ENCODE data around the gene CCDC124. TPM values are rescaled to one million over a fixed set of nuclear protein-coding genes. Genes with fewer than 3 reads are reported as not detected.
A peak's percentile ranks its signal among the peaks of the same experiment; 100 is the strongest.

The CCDC124 gene
- total RNA-seq, 2 experiments from 2014 or later: 26.9 to 28.1 TPM

DNA sequence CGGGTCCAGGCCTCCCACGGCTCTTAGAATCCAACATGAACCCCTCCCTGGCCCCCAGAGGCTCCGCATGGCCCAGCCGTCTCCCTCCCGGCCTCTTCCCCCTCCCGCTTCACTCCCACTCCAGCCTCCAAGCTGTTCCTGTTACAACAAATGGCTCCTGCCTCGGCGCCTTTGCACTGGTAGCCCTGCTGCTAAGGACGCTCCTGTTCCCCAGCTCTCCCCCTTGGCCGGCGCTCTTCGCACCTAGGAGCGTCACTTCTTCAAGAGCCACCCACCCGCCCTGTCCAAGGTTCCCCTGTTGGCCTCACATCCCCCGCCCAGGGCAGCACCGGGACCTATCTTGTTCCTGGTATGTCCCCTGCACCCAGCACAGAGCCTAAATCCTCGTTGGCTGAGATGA, 9.4 kb downstream of the CCDC124 start:
- Histone ChIP-seq H3K27me3 (ENCODE audit: control insufficient read depth in 1 of 2, insufficient read depth in 2 of 2, low read length in 2 of 2) (no peaks in the 10 kb centered on the region), H3K36me3 (ENCODE audit: insufficient read depth, low read length) (peaks cover 19% of the 10 kb centered on the region), H3K9me3 (ENCODE audit: control insufficient read depth in 1 of 2, insufficient read depth in 1 of 2, low read length in 2 of 2) (no peaks in the 10 kb centered on the region), H3K4me1 (ENCODE audit: insufficient read depth, low read length) (peaks cover 8% of the 10 kb centered on the region), H3K4me3 (ENCODE audit: low read length) (no peak overlapping the region), H3K27ac (ENCODE audit: low read depth in 1 of 2, low read length in 2 of 2) (no peak overlapping the region)
- H3K27me3 Mint-ChIP-seq: peaks cover 1% of the 10 kb centered on the region
- POLR2A ChIA-PET: no interaction called here
- CTCF ChIA-PET: no interaction called here
- no peak for ATAC-seq (ENCODE audit: poor library complexity)
- peaks cover 13% of the 10 kb centered on the region for H3K4me1 Mint-ChIP-seq (ENCODE audit: low read depth)
- TF ChIP-seq, protein P1, sequence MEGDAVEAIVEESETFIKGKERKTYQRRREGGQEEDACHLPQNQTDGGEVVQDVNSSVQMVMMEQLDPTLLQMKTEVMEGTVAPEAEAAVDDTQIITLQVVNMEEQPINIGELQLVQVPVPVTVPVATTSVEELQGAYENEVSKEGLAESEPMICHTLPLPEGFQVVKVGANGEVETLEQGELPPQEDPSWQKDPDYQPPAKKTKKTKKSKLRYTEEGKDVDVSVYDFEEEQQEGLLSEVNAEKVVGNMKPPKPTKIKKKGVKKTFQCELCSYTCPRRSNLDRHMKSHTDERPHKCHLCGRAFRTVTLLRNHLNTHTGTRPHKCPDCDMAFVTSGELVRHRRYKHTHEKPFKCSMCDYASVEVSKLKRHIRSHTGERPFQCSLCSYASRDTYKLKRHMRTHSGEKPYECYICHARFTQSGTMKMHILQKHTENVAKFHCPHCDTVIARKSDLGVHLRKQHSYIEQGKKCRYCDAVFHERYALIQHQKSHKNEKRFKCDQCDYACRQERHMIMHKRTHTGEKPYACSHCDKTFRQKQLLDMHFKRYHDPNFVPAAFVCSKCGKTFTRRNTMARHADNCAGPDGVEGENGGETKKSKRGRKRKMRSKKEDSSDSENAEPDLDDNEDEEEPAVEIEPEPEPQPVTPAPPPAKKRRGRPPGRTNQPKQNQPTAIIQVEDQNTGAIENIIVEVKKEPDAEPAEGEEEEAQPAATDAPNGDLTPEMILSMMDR (IDR thresholded peaks at IDR 0.05): no peak
- H3K27ac Mint-ChIP-seq: no peak overlapping the region
- peaks cover 20% of the 10 kb centered on the region for H3K36me3 Mint-ChIP-seq (ENCODE audit: low read depth)
- no peak for DNase-seq
- H3K9me3 Mint-ChIP-seq: no peaks in the 10 kb centered on the region
- H3K4me3 Mint-ChIP-seq: no peak overlapping the region
- intact Hi-C loops (cut with DNase I, micrococcal nuclease): no loop called here

DNA sequence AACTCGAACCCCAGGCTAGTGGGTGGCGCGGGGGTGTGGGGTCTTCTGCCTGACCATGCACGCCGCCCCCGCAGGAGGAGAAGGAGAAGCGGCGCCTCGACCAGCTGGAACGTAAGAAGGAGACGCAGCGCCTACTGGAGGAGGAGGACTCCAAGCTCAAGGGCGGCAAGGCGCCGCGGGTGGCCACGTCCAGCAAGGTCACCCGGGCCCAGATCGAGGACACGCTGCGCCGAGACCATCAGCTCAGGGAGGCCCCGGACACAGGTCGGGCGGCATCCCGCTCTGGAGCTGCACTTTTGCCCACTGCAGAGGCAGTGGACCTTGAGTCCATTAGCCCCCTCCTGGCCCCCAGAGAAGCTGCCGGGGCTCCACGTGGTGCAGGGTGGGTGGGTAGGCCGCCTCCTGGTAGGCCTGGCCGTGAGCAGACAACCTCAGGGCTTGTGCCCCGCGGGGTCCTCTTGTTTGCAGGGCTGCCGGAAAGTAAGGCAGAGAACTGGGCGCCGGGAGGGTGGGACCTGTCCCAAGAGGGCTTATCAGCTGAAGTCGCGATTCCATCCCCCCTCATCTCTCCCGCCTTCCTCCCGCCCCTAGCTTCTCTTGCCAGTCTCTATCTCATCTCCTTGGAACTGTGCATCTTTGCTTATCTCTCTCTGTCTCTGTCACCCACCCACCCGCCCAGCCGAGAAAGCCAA, 9.9 kb downstream of the CCDC124 start:
- POLR2A ChIA-PET: no interaction called here
- intact Hi-C loops (cut with DNase I, micrococcal nuclease): no loop called here

DNA sequence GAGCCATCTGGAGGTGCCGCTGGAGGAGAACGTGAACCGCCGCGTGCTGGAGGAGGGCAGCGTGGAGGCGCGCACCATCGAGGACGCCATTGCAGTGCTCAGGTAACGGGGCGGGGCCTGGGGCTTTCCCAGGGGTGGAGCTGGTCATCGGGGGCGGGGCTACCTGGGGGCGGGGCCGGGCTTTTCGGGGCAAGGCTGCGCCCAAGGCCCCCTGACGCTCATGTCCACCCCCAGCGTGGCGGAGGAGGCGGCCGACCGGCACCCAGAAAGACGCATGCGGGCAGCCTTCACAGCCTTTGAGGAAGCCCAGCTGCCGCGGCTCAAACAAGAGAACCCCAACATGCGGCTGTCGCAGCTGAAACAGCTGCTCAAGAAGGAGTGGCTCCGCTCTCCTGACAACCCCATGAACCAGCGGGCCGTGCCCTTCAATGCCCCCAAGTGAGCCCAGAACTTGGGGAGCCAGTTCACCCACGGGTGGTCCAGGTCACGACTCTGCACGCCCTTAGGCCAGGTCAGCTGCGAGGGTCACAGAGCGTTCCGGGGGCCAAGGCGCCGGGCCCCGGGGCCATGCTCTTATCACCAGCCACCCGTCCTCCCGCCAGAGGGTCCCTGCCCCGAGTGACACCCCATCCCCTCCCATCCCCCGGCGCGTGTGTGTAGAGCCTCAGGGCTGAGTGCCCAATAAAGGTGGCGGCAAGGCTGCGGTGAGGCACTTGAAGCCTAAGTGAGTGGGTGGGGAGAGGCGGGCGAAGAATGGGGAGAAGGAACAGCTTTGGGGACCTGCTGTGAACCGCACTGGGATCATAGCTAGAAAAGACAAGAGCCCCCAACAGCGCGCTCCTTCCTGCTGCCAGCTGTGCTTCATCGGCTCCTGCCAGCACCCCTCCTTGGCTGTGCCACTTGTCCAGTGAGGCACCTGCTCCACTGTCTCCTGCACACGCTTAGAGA, 10.7 kb downstream of the CCDC124 start:
- Mint-ChIP-seq H3K27me3 (peaks cover 4% of the 10 kb centered on the region), H3K9me3 (no peaks in the 10 kb centered on the region), H3K4me3 (no peak overlapping the region), H3K4me1 (ENCODE audit: low read depth) (peaks cover 17% of the 10 kb centered on the region), H3K36me3 (ENCODE audit: low read depth) (peaks cover 17% of the 10 kb centered on the region), H3K27ac (no peak overlapping the region)
- Histone ChIP-seq H3K27ac (ENCODE audit: low read depth in 1 of 2, low read length in 2 of 2) (no peak overlapping the region), H3K36me3 (ENCODE audit: insufficient read depth, low read length) (peaks cover 10% of the 10 kb centered on the region), H3K4me1 (ENCODE audit: insufficient read depth, low read length) (peaks cover 14% of the 10 kb centered on the region), H3K4me3 (ENCODE audit: low read length) (no peak overlapping the region), H3K9me3 (ENCODE audit: control insufficient read depth in 1 of 2, insufficient read depth in 1 of 2, low read length in 2 of 2) (no peaks in the 10 kb centered on the region), H3K27me3 (ENCODE audit: control insufficient read depth in 1 of 2, insufficient read depth in 2 of 2, low read length in 2 of 2) (peaks cover 0 to 2% of the 10 kb centered on the region in 2 experiments)
- CTCF ChIA-PET: no interaction called here
- POLR2A ChIA-PET: interaction anchor here (1.2 kb wide), 1 partner anchor 10 kb away, joined by 4 read pairs; the partner anchor contains the start of gene CCDC124
- TF ChIP-seq, protein P1 (IDR thresholded peaks at IDR 0.05): no peak
- intact Hi-C loops (cut with DNase I, micrococcal nuclease): no loop called here
- peak in 1 of 14 experiments; percentile 44 for DNase-seq
- no peak for ATAC-seq (ENCODE audit: poor library complexity)

More for the DNA sequence above, 9.9 kb downstream of the CCDC124 start:
- H3K27me3 Mint-ChIP-seq: peaks cover 4% of the 10 kb centered on the region
- peaks cover 22% of the 10 kb centered on the region for H3K36me3 Mint-ChIP-seq (ENCODE audit: low read depth)
- Histone ChIP-seq H3K27ac (ENCODE audit: low read depth in 1 of 2, low read length in 2 of 2) (no peak overlapping the region), H3K4me3 (ENCODE audit: low read length) (no peak overlapping the region), H3K27me3 (ENCODE audit: control insufficient read depth in 1 of 2, insufficient read depth in 2 of 2, low read length in 2 of 2) (no peaks in the 10 kb centered on the region), H3K9me3 (ENCODE audit: control insufficient read depth in 1 of 2, insufficient read depth in 1 of 2, low read length in 2 of 2) (no peaks in the 10 kb centered on the region), H3K36me3 (ENCODE audit: insufficient read depth, low read length) (peaks cover 14% of the 10 kb centered on the region), H3K4me1 (ENCODE audit: insufficient read depth, low read length) (peaks cover 12% of the 10 kb centered on the region)
- DNase-seq (no peak), ATAC-seq (ENCODE audit: poor library complexity) (no peak)
- no peak overlapping the region for H3K27ac Mint-ChIP-seq
- no peaks in the 10 kb centered on the region for H3K9me3 Mint-ChIP-seq
- H3K4me3 Mint-ChIP-seq: no peak overlapping the region
- peaks cover 17% of the 10 kb centered on the region for H3K4me1 Mint-ChIP-seq (ENCODE audit: low read depth)
- CTCF ChIA-PET: no interaction called here
- TF ChIP-seq, protein P1 (IDR thresholded peaks at IDR 0.05): no peak

Data from CD4-positive, alpha-beta T cell (primary cell).